Measurements from ENCODE around the gene NOXA1. TPM values are rescaled to one million over a fixed set of nuclear protein-coding genes. Genes with fewer than 3 reads are reported as not detected.

Gene NOXA1
- total RNA-seq, 6 experiments from 2014 or later = 4.7 to 8.0 (median 5.7) TPM

DNA sequence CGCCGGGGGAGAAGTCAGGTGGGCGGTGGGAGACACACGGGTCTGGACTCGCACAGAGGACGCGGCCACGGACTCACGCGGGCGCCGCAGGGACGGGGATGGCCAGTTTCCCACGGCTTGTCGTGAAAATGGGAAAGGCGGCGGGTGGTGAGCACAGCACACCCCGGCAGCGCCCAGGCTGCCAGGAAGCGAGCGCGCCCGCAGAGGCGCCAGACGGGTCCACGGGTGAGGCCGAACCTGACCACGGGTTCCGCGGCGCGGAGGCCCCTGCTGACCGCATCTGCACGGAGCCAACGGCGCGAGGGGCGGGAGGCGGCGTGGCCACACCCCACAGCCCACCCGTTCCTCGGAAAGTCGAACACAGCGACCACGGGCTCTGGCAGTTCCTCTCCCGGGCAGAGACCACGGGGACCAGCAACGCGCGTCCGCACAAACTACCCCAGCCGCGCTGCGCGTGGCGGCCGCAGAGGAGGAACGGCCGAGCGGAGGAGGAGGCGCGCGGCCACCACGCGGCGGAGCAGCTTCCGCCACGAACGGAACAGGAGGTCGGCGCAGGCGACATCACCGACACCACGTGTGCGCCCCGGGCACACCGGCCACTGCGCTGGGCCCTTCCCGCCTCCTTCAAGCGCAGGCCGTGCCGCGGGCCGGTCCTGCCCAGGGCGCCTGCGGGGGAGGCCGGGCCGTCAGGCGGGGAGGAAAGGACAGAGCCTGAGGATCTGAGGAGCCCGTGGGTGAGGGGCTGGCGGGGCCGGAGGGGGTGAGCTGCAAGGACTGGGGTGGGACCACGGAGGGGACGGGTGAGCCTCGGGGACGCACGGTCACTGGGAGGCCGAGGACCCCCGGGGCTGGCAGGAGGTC is 5.8 kb upstream of the NOXA1 start:
- Histone ChIP-seq H3K4me1 (peaks cover 0 to 7% (median 0%) of the 10 kb centered on the region in 4 donors), H3K36me3 (no peaks in the 10 kb centered on the region), H3K4me3 (peak overlapping the region in 2 of 3 donors; percentile 18 to 24), H3K27ac (no peak overlapping the region), H3K9me3 (no peaks in the 10 kb centered on the region), H3K27me3 (no peaks in the 10 kb centered on the region)
- intact Hi-C loops (cut with DNase I) = no loop called here
- DNase-seq (peak in 2 of 3 donors; percentile 19 to 55), ATAC-seq (peak; percentile 17 to 63 (median 51))
- TF ChIP-seq, protein P1, sequence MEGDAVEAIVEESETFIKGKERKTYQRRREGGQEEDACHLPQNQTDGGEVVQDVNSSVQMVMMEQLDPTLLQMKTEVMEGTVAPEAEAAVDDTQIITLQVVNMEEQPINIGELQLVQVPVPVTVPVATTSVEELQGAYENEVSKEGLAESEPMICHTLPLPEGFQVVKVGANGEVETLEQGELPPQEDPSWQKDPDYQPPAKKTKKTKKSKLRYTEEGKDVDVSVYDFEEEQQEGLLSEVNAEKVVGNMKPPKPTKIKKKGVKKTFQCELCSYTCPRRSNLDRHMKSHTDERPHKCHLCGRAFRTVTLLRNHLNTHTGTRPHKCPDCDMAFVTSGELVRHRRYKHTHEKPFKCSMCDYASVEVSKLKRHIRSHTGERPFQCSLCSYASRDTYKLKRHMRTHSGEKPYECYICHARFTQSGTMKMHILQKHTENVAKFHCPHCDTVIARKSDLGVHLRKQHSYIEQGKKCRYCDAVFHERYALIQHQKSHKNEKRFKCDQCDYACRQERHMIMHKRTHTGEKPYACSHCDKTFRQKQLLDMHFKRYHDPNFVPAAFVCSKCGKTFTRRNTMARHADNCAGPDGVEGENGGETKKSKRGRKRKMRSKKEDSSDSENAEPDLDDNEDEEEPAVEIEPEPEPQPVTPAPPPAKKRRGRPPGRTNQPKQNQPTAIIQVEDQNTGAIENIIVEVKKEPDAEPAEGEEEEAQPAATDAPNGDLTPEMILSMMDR (IDR thresholded peaks at IDR 0.05) = no peak
- no peak for TF ChIP-seq POLR2A (IDR thresholded peaks at IDR 0.05)
- 89% methylated on average over 21 of the region's 99 CpGs for WGBS (ENCODE audit: insufficient coverage, low coverage, low lambda C conversion rate, missing lambda C conversion rate)

DNA sequence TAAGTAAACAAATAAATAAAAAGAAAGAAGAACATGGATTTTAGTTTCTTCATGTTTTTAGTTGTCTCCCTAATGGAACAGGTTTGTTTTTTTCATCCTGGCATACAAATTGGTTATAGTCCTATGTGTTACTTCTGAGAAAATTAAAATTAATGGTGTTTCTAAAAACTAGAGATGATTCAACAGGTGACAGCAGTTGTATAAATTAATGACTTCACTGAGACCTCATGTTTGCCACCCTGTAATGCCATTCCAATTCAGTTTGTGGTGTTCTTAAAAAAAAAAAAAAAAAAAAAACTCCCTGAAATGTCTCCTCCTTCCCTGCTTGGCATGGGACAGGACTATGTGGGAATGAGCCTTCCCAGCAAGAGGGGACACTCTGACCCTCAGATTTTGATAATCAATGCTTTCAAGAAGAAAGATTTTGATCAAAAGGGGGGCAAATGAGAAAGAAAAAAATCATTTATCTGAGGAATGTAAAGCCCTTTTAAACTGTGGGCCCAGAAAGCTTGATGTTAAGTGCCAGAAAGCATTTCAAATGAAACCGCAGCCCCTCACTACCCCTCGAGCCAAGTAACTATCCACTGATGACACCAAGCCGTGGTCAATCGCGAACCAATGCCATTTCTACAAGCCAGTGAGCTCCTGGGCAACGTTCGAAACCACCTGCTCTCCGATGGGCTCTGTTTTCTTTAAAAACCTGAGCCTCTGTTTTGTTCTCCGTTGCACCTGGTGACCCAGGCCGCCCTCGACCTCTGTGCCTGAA is 1.2 kb upstream of the NOXA1 start:
- TF ChIP-seq, protein P1 (IDR thresholded peaks at IDR 0.05) = no peak
- H3K27me3 ChIP-seq = no peaks in the 10 kb centered on the region
- ATAC-seq (no peak), DNase-seq (no peak)
- H3K4me1 ChIP-seq = peaks cover 0 to 11% (median 0%) of the 10 kb centered on the region in 4 donors
- H3K9me3 ChIP-seq = no peaks in the 10 kb centered on the region
- intact Hi-C loops (cut with DNase I) = no loop called here
- H3K36me3 ChIP-seq = no peaks in the 10 kb centered on the region
- WGBS (ENCODE audit: insufficient coverage, low coverage, low lambda C conversion rate, missing lambda C conversion rate) = 5% methylated on average over 11 of the region's 11 CpGs
- H3K27ac ChIP-seq = peak overlapping the region; percentile 21 to 79 (median 67)
- H3K4me3 ChIP-seq = peak overlapping the region; percentile 94 to 97 (median 96)

DNA sequence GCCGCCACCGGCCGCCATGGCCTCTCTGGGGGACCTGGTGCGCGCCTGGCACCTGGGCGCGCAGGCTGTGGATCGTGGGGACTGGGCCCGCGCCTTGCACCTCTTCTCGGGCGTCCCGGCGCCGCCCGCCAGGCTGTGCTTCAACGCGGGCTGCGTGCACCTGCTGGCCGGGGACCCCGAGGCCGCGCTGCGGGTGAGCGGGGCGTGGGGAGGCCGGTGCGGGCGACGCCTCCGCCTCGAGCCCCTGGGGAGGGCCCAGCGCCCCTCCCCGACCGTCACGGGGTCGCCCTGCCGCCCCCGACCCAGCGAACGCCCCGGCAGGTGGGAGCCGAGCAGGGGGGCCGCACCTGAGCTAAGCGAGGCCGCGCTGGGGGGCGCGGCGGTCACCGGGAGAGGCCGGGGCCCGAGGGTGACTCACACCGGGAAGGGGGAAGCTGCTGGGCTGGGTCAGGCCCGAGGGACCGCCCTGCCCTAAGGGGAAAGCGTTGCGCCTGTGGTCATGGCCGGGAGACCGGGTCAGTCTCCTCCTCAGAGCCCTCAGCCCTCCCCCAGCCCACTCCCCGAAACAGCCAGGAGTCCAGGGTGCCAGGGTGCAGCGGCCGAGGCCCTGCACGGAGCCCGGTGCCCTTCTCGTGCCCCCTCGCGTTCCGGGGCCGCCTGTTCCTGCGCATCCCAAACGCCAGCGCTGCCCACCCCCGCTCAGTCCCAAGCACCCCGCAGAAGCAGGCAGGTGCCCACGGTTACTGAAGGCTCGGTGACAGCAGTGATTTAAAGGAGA is 510 bp downstream of the NOXA1 start:
- TF ChIP-seq POLR2A (IDR thresholded peaks at IDR 0.05) = no peak
- TF ChIP-seq, protein P1 (IDR thresholded peaks at IDR 0.05) = peak in 3 of 4 donors; percentile 0 to 13 (median 4)
- Histone ChIP-seq H3K4me3 (peak overlapping the region; percentile 71 to 94 (median 78)), H3K4me1 (peaks cover 0 to 11% (median 0%) of the 10 kb centered on the region in 4 donors), H3K27ac (peak overlapping the region; percentile 26 to 63 (median 57)), H3K9me3 (no peaks in the 10 kb centered on the region), H3K27me3 (no peaks in the 10 kb centered on the region), H3K36me3 (no peaks in the 10 kb centered on the region)
- peak; percentile 7 to 60 (median 20) for ATAC-seq
- DNase-seq = peak; percentile 54 to 76 (median 56)
- intact Hi-C loops (cut with DNase I) = no loop called here
- WGBS (ENCODE audit: insufficient coverage, low coverage, low lambda C conversion rate, missing lambda C conversion rate) = 20% methylated on average over 11 of the region's 77 CpGs

DNA sequence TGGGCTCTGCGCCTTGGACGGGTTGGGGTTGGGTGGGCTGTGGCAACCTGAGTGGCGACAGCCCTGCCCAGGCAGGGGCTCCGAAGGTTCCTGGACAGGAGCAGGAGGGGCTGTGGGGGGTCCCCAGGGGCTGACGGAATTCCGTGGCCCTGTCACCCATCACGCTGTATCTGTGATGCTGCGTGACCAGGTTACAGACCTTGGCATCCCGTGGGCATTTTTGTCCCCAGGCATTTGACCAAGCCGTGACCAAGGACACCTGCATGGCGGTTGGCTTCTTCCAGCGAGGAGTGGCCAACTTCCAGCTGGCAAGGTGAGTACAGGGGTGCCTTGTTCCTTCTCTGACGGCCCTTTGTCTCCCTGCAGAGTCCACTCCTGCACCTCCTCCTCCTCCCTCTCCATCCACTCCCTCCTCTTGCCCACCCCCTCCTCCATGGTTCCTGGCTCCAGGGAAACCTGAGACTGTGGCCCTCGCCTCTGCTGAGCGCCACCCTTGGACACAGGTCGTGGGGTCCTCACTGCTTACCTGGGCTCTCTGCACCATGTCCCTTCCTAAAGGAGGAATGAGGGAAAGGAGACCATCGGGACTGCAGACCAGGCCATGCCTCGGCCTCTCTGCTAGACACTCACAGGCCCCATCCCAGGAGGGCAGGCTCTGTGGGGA is 3.0 kb downstream of the NOXA1 start:
- Histone ChIP-seq H3K27ac (no peak overlapping the region), H3K4me3 (no peak overlapping the region), H3K4me1 (peaks cover 0 to 11% (median 0%) of the 10 kb centered on the region in 4 donors), H3K9me3 (no peaks in the 10 kb centered on the region), H3K27me3 (no peaks in the 10 kb centered on the region), H3K36me3 (no peaks in the 10 kb centered on the region)
- DNase-seq (peak in 2 of 3 donors; percentile 17 to 51), ATAC-seq (no peak)
- no peak for TF ChIP-seq POLR2A (IDR thresholded peaks at IDR 0.05)
- TF ChIP-seq, protein P1 (IDR thresholded peaks at IDR 0.05) = no peak
- WGBS (ENCODE audit: insufficient coverage, low coverage, low lambda C conversion rate, missing lambda C conversion rate) = 86% methylated on average over 13 of the region's 18 CpGs
- intact Hi-C loops (cut with DNase I) = no loop called here

Data from right lobe of liver (tissue), 6 donors.